ENCODE results near the gene MGRN1.

The MGRN1 gene

GRCh38 chr16:4656695-4657686, 32.4 kb downstream of the MGRN1 start:
- no peaks in the 10 kb centered on the region for H3K36me3 ChIP-seq (replicated peaks; ENCODE audit: insufficient read depth, low read length)
- no peaks in the 10 kb centered on the region for H3K4me1 ChIP-seq (ENCODE audit: low read length)
- H3F3A ChIP-seq (ENCODE audit: insufficient read depth, low read length), result no peaks in the 10 kb centered on the region
- no peak overlapping the region for H3K4me2 ChIP-seq (ENCODE audit: low read depth, low read length)
- H4K20me1 ChIP-seq (ENCODE audit: insufficient read depth, low read length), result no peaks in the 10 kb centered on the region
- no peaks in the 10 kb centered on the region for H3K9me3 ChIP-seq (replicated peaks; ENCODE audit: insufficient read depth, low read length)
- H2AFZ ChIP-seq (ENCODE audit: low read length), result no peak overlapping the region
- 0 out of 2 replicates have a peak, but pooled peaks cover 4% of the 10 kb centered on the region for H3K79me2 ChIP-seq (ENCODE audit: low read length)
- no peak for DNase-seq
- no peaks in the 10 kb centered on the region for H3K27me3 ChIP-seq (replicated peaks; ENCODE audit: insufficient read depth, low read length)
- H3K9me2 ChIP-seq (replicated peaks; ENCODE audit: insufficient read depth, low read length), result no peaks in the 10 kb centered on the region
- H3K9ac ChIP-seq (ENCODE audit: low read length), result no peak overlapping the region
- H3K4me3 ChIP-seq (ENCODE audit: low read length), result no peak overlapping the region
- no peak overlapping the region for H3K27ac ChIP-seq (ENCODE audit: low read length)
- TF ChIP-seq EZH2phosphoT487 (IDR thresholded peaks at IDR 0.05; ENCODE audit: low read length), result no peak
- TF ChIP-seq EZH2 (optimal IDR thresholded peaks at IDR 0.05; ENCODE audit: low read depth, low read length), result no peak
- TF ChIP-seq CTCF (IDR thresholded peaks at IDR 0.05; ENCODE audit: low read length), result no peak

- H3K9me2 ChIP-seq (replicated peaks; ENCODE audit: insufficient read depth, low read length), result no peaks in the 10 kb centered on the region
- H3K36me3 ChIP-seq (replicated peaks; ENCODE audit: insufficient read depth, low read length), result no peaks in the 10 kb centered on the region
- no peaks in the 10 kb centered on the region for H3K27me3 ChIP-seq (replicated peaks; ENCODE audit: insufficient read depth, low read length)
- H3K9me3 ChIP-seq (replicated peaks; ENCODE audit: insufficient read depth, low read length), result no peaks in the 10 kb centered on the region
- H3K27ac ChIP-seq (ENCODE audit: low read length), result no peak overlapping the region
- TF ChIP-seq EZH2phosphoT487 (IDR thresholded peaks at IDR 0.05; ENCODE audit: low read length) (no peak), CTCF (IDR thresholded peaks at IDR 0.05; ENCODE audit: low read length) (no peak), EZH2 (optimal IDR thresholded peaks at IDR 0.05; ENCODE audit: low read depth, low read length) (no peak)
- H3K4me2 ChIP-seq (ENCODE audit: low read depth, low read length), result no peak overlapping the region
- H2AFZ ChIP-seq (ENCODE audit: low read length), result no peak overlapping the region
- no peak for DNase-seq
- H3K4me3 ChIP-seq (ENCODE audit: low read length), result no peak overlapping the region
- no peak overlapping the region for H3K9ac ChIP-seq (ENCODE audit: low read length)
- H3K4me1 ChIP-seq (ENCODE audit: low read length), result peaks cover 9% of the 10 kb centered on the region
- H3F3A ChIP-seq (ENCODE audit: insufficient read depth, low read length), result peaks cover 7% of the 10 kb centered on the region; the same call in 1 of the 2 replicates
- peaks cover 6% of the 10 kb centered on the region; the same call in 1 of the 2 replicates for H3K79me2 ChIP-seq (ENCODE audit: low read length)
- no peaks in the 10 kb centered on the region for H4K20me1 ChIP-seq (ENCODE audit: insufficient read depth, low read length)
Observed at GRCh38 chr16:4659363-4660353, 35.0 kb downstream of the MGRN1 start.

- H3K9me2 ChIP-seq (replicated peaks; ENCODE audit: insufficient read depth, low read length), result no peaks in the 10 kb centered on the region
Observed at GRCh38 chr16:4660454-4661007, 35.9 kb downstream of the MGRN1 start.

More at GRCh38 chr16:4660454-4661007, 35.9 kb downstream of the MGRN1 start:
- Histone ChIP-seq H3K9me3 (replicated peaks; ENCODE audit: insufficient read depth, low read length) (no peaks in the 10 kb centered on the region), H3K27me3 (replicated peaks; ENCODE audit: insufficient read depth, low read length) (no peaks in the 10 kb centered on the region), H3K79me2 (ENCODE audit: low read length) (peaks cover 6% of the 10 kb centered on the region; the same call in 1 of the 2 replicates), H3K4me2 (ENCODE audit: low read depth, low read length) (no peak overlapping the region), H2AFZ (ENCODE audit: low read length) (no peak overlapping the region), H3K4me3 (ENCODE audit: low read length) (no peak overlapping the region), H3K27ac (ENCODE audit: low read length) (no peak overlapping the region), H3K9ac (ENCODE audit: low read length) (no peak overlapping the region), H3K36me3 (replicated peaks; ENCODE audit: insufficient read depth, low read length) (no peaks in the 10 kb centered on the region), H4K20me1 (ENCODE audit: insufficient read depth, low read length) (no peaks in the 10 kb centered on the region), H3F3A (ENCODE audit: insufficient read depth, low read length) (peaks cover 16% of the 10 kb centered on the region; the same call in 1 of the 2 replicates), H3K4me1 (ENCODE audit: low read length) (peaks cover 16% of the 10 kb centered on the region)
- DNase-seq, result no peak
- TF ChIP-seq EZH2 (optimal IDR thresholded peaks at IDR 0.05; ENCODE audit: low read depth, low read length) (no peak), CTCF (IDR thresholded peaks at IDR 0.05; ENCODE audit: low read length) (no peak), EZH2phosphoT487 (IDR thresholded peaks at IDR 0.05; ENCODE audit: low read length) (no peak)

Measured in MM.1S (cell line).